Fibroblast of lung (primary cell): ENCODE data around the gene GALNT17. TPM values are rescaled to one million over a fixed set of nuclear protein-coding genes. Genes with fewer than 3 reads are reported as not detected.

Source experiments
- DNase-seq, 2 donors: peaks; one replicate each; pipeline versions ENCODE4 v3.0.0 to v3.0.0-alpha.2; 2010; ENCODE audit warnings: low read depth in 2 of 2
- H2AFZ ChIP-seq: 2 replicates; pipeline ENCODE4 v1.5.1; 2012; ENCODE audit warnings: low read length, control low read depth, inconsistent platforms
- H3K27ac ChIP-seq: 2 replicates; pipeline ENCODE4 v1.5.1; 2011; ENCODE audit warnings: low read length, control low read depth; ENCODE audit not compliant: insufficient read depth
- H3K27me3 ChIP-seq: 2 replicates; pipeline ENCODE4 v1.5.1; 2011; ENCODE audit warnings: mild to moderate bottlenecking, low read length; ENCODE audit not compliant: control insufficient read depth, insufficient read depth
- H3K36me3 ChIP-seq: 2 replicates; pipeline ENCODE4 v1.5.1; 2011; ENCODE audit warnings: low read length; ENCODE audit not compliant: control insufficient read depth, insufficient read depth
- H3K4me1 ChIP-seq: 2 replicates; pipeline ENCODE4 v1.5.1; 2011; ENCODE audit warnings: low read length; ENCODE audit not compliant: control insufficient read depth, insufficient read depth; ENCODE audit errors: extremely low read depth
- H3K4me2 ChIP-seq: 2 replicates; pipeline ENCODE4 v1.5.1; 2011; ENCODE audit warnings: low read length, control low read depth; ENCODE audit not compliant: insufficient read depth; ENCODE audit errors: extremely low read depth
- H3K4me3 ChIP-seq, 4 experiments: fragments of 200-600 bp in 1 of 4; sonication (generic) in 1 of 4; replicated peaks in 1 of 4; 2 replicates each; pipeline ENCODE4 v1.5.1; 2011 to 2016; ENCODE audit warnings: low read length in 4 of 4, low read depth in 3 of 4, mild to moderate bottlenecking in 3 of 4, control low read depth in 2 of 4, inconsistent platforms in 1 of 4, mixed read lengths in 1 of 4; ENCODE audit not compliant: insufficient read depth in 1 of 4; ENCODE audit errors: control extremely low read depth in 1 of 4
- H3K79me2 ChIP-seq: 2 replicates; pipeline ENCODE4 v1.5.1; 2012; ENCODE audit warnings: mild to moderate bottlenecking, low read length, inconsistent platforms; ENCODE audit not compliant: control insufficient read depth, insufficient read depth
- H3K9ac ChIP-seq: 2 replicates; pipeline ENCODE4 v1.5.1; 2011; ENCODE audit warnings: mild to moderate bottlenecking, low read length, control low read depth; ENCODE audit not compliant: insufficient read depth
- H3K9me3 ChIP-seq: 2 replicates; pipeline ENCODE4 v1.5.1; 2012; ENCODE audit warnings: low read depth, low read length; ENCODE audit not compliant: control insufficient read depth, insufficient read depth
- H4K20me1 ChIP-seq: 2 replicates; pipeline ENCODE4 v1.5.1; 2011; ENCODE audit warnings: low read length; ENCODE audit not compliant: control insufficient read depth, insufficient read depth; ENCODE audit errors: extremely low read depth
- EZH2 ChIP-seq: IDR thresholded peaks from 2 replicates; pipeline ENCODE4 v1.5.1; 2012; ENCODE audit warnings: low read length, control low read depth, mild to moderate bottlenecking; ENCODE audit errors: missing control alignments
- polyA plus RNA-seq, 2 donors: library from polyadenylated mRNA; depleted of rRNA in 1 of 2; stranded (reverse) in 1 of 2; unstranded in 1 of 2; fragments of >200 nt; gene quantifications; 2 replicates each; pipeline ENCODE4 v1.2.1, GENCODE V29; 2011 to 2012; ENCODE audit warnings: missing spikeins in 1 of 2
- total RNA-seq: library from RNA; depleted of rRNA; stranded (reverse); fragments of >200 nt; gene quantifications from 2 replicates; pipeline ENCODE4 v1.2.1, GENCODE V29; 2014
- TF ChIP-seq, protein P1 (sequence below), 2 donors: IDR thresholded peaks in 1 of 2; conservative IDR thresholded peaks in 1 of 2; 1 replicate in 1 of 2; 2 replicates in 1 of 2; pipeline ENCODE4 v1.5.1; 2011 to 2012; ENCODE audit warnings: low read length in 2 of 2, control low read depth in 1 of 2, inconsistent platforms in 1 of 2, low read depth in 1 of 2, mild to moderate bottlenecking in 1 of 2

GALNT17 gene
- total and polyA plus RNA-seq, 2 donors (not counting 1 experiment from before 2014, with no cell fraction given) = under 0.01 TPM; not detected in 1

- H3K36me3 ChIP-seq = no peaks in the 10 kb centered on the region
- H3K27me3 ChIP-seq = no peaks in the 10 kb centered on the region
- no peaks in the 10 kb centered on the region for H3K79me2 ChIP-seq
- no peak overlapping the region for H3K27ac ChIP-seq
- TF ChIP-seq, protein P1, sequence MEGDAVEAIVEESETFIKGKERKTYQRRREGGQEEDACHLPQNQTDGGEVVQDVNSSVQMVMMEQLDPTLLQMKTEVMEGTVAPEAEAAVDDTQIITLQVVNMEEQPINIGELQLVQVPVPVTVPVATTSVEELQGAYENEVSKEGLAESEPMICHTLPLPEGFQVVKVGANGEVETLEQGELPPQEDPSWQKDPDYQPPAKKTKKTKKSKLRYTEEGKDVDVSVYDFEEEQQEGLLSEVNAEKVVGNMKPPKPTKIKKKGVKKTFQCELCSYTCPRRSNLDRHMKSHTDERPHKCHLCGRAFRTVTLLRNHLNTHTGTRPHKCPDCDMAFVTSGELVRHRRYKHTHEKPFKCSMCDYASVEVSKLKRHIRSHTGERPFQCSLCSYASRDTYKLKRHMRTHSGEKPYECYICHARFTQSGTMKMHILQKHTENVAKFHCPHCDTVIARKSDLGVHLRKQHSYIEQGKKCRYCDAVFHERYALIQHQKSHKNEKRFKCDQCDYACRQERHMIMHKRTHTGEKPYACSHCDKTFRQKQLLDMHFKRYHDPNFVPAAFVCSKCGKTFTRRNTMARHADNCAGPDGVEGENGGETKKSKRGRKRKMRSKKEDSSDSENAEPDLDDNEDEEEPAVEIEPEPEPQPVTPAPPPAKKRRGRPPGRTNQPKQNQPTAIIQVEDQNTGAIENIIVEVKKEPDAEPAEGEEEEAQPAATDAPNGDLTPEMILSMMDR (conservative IDR thresholded peaks at IDR 0.05 in 1 of 2, IDR thresholded peaks at IDR 0.05 in 1 of 2; ENCODE audit: low read depth in 1 of 2, low read length in 2 of 2) = no peak
- no peak for TF ChIP-seq EZH2
- H3K4me3 ChIP-seq = no peak overlapping the region
- DNase-seq = no peak
- H3K4me2 ChIP-seq = no peak overlapping the region
- H3K9me3 ChIP-seq = no peaks in the 10 kb centered on the region
- H3K9ac ChIP-seq = no peak overlapping the region
- H2AFZ ChIP-seq = no peak overlapping the region
- no peaks in the 10 kb centered on the region for H4K20me1 ChIP-seq
- no peaks in the 10 kb centered on the region for H3K4me1 ChIP-seq
Measured at GRCh38 chr7:71465741-71466189, 333.8 kb downstream of the GALNT17 start.

DNA sequence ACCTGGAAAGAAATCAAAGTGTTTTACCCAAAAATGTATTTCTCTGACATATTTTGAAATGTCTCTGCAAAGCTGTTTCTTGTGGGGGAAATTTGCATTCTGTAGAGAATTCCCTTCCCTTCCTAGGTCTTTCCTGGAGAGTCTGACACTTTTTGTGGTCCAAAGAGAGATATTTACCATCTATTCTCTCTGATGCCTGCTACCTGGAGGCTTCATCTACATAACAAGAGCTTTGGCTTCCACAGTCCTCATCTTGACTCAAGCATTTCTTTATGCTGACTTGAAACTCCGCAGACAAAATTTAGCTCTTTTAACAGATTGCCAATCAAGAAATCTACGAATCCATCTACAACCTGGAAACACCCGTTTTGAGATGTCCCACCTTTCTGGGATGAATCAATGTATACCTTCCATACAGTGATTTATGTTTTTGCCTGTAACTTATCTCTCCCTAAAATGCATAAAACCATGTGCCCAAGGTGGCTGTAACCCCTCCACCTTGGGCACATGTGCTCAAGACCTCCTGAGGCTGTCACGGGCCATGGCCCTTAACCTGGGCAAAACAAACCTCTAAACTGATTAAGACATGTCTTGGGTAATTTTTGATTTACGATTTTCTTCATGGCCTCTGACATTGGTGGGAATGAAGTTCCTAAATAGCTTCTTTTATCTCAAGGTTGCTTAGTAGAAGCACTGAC is 334.7 kb downstream of the GALNT17 start:
- Histone ChIP-seq H3K27ac (no peak overlapping the region), H3K9me3 (no peaks in the 10 kb centered on the region), H3K36me3 (no peaks in the 10 kb centered on the region), H3K4me2 (no peak overlapping the region), H3K9ac (no peak overlapping the region), H2AFZ (no peak overlapping the region), H3K4me1 (no peaks in the 10 kb centered on the region), H3K27me3 (no peaks in the 10 kb centered on the region), H4K20me1 (no peaks in the 10 kb centered on the region), H3K4me3 (no peak overlapping the region), H3K79me2 (no peaks in the 10 kb centered on the region)
- DNase-seq = no peak
- TF ChIP-seq, protein P1 (conservative IDR thresholded peaks at IDR 0.05 in 1 of 2, IDR thresholded peaks at IDR 0.05 in 1 of 2; ENCODE audit: low read depth in 1 of 2, low read length in 2 of 2) = no peak

- Histone ChIP-seq H3K9me3 (no peaks in the 10 kb centered on the region), H3K4me2 (no peak overlapping the region), H4K20me1 (no peaks in the 10 kb centered on the region), H3K4me3 (no peak overlapping the region), H2AFZ (no peak overlapping the region), H3K27me3 (no peaks in the 10 kb centered on the region), H3K4me1 (no peaks in the 10 kb centered on the region), H3K27ac (no peak overlapping the region), H3K36me3 (no peaks in the 10 kb centered on the region), H3K79me2 (no peaks in the 10 kb centered on the region), H3K9ac (no peak overlapping the region)
- TF ChIP-seq EZH2 = no peak
- TF ChIP-seq, protein P1 (conservative IDR thresholded peaks at IDR 0.05 in 1 of 2, IDR thresholded peaks at IDR 0.05 in 1 of 2; ENCODE audit: low read depth in 1 of 2, low read length in 2 of 2) = no peak
- DNase-seq = no peak
Measured at GRCh38 chr7:71470326-71470725, 338.4 kb downstream of the GALNT17 start.
